ENCODE measurements around the gene TUBGCP5. TPM values are rescaled to one million over a fixed set of nuclear protein-coding genes. Genes with fewer than 3 reads are reported as not detected.

The TUBGCP5 gene
- polyA plus RNA-seq, 3 donors, result 3.7 to 7.4 (median 4.2) TPM

DNA sequence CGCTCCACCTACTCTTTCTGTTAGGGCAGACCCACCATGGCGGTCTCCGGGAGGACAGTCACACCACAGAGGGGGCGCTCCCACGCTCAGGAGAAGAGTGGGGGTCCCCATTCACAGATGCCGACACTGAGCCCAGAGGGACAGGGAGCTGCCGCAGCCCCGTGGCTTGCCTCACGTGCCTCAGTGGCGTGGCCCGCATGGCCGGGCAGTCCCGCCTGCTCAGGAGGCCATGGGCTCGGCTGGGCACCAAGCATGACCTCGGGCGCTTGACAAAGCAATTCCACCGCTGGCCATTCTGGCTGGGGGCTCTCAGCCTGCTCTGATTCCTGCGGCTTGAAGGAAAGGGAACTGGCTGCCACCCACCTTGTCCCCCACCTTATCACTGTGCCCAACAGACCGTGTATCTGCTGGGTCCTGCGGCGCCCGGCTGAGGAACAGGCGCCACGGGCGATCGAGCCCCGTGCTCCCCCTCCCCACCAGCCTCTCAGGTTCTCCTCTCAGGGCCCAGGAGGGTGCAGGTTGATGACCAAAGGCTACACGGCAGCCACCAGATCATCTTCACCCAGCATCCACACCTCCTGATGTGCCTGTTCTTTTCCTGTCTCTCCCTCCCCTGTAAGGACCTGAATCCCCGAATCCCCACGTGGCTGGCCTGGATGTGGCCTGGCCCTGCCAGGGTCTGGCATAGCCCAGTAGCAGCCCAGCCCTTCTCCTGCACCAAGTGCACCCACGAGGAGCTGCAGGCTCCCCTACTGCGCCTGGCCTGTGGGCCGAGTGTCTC, 79.9 kb downstream of the TUBGCP5 start:
- WGBS, 3 donors, result 88 to 91% (median 90%) methylated on average over 33 of the region's 33 CpGs
- H3K27ac ChIP-seq (ENCODE audit: low read depth, low read length), result no peak overlapping the region

DNA sequence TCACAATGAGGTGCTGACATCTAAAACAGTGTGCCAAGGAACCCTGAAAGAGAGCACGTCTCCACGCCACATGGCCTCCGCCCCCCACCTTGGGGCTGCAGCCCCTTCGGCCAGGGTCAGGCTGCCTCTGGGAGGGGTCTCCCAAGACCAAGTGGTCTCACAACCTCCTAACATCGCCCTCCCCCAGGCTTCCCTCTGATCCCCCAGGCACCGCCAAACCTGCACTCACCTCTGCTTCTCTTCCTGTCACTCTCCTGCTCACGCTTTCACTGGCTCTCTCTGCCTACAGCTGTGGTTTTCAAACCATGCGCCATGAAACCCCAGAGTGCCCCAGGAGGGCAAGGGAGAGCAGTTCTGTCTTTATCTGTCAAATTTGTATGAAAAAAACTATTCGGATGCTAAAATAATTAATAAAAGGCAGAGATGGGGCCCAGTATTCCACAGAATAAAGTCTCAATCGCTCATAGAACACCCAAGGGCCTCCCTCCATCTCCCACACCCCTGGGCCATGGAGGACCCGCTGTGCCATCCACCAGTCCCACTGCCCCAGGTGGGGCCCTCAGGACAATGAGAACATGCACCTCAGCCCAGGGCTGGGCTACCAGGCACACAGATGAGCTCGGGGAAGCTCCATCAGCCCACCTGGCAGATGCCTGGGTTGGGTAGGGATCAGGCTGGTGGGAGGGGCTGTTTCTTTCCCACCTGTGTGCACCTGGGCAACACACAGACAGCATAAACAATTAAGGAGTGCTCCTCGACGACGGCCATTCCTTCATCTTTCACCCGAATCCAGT, 80.7 kb downstream of the TUBGCP5 start:
- WGBS, 3 donors, result 85 to 90% (median 86%) methylated on average over 16 of the region's 16 CpGs
- no peak overlapping the region for H3K27ac ChIP-seq (ENCODE audit: low read depth, low read length)

DNA sequence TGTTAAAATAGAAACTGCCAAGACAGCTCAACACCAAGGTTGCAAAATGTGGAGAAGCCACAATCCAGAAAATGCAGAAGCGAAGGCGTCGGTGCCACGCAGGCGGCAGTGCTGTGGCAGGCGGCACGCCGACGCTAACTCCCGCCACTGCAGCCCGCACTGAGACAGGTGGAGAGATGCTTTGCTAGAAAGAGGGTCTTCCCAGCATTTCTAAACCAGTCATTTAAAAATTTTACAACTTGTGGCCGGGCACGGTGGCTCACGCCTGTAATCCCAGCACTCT, 82.5 kb downstream of the TUBGCP5 start:
- WGBS, 3 donors, result 67 to 99% (median 75%) methylated on average over 14 of the region's 14 CpGs
- H3K27ac ChIP-seq (ENCODE audit: low read depth, low read length), result no peak overlapping the region

DNA sequence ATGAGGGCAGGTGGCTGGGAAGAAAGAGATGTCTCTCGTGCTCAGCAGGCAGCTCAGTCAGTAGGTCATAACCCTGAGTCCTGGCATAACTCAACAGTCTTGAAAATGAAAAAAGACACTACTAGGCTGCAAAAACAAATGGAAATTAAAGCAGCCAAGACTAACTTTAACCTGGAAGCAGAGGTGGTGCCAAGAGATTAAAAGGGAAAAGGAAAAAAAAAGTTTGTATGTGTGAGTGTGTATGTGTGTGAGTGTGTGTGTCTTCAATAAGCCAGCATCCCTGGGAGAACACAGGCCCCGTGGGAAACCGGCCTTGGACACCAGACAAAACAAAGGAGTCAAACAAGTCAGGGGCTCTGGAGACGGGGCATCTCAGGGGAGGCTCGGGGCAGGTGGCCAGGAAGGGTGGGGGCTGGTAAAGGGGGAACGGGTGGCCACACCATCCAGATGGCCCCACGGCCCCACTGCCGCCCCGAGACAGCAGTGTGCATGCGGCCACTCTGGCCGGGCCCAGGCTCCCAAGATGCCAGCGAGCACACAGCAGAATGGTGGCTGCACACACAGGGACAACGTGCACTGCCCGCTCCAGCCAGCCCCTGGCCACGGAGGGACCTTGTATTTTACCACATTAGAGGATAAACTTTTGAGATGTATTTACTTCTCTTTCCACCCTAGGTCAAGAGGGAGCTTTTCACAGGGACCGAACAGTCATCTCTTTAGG, 83.0 kb downstream of the TUBGCP5 start:
- no peak overlapping the region for H3K27ac ChIP-seq (ENCODE audit: low read depth, low read length)
- WGBS, 3 donors, result 38 to 53% (median 46%) methylated on average over 16 of the region's 16 CpGs

DNA sequence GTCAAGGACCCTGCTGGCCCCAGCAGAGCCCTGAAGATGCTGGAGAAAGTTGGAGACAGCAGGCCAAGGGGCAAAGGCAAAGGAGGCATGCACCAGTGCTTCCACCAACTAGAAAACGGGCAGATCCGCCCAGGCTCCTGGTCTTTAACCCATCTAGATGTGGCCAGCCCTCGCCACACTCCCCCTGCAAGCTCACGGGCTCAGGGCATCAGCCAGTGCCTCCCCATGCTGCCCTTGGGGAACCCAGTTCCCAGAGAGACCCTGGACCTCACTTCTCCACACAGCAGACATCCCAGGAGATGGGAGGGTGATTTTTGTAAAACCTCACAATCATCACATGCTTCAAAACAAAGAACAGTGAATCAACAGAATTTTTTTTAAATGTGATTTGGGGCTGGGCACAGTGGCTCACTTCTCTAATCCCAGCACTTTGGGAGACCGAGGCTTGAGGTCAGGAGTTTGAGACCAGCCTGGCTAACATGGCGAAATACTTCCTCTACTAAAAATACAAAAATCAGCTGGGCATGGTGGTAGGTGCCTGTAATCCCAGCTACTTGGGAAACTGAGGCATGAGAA, 83.7 kb downstream of the TUBGCP5 start:
- H3K27ac ChIP-seq (ENCODE audit: low read depth, low read length), result no peak overlapping the region
- 68 to 84% (median 81%) methylated on average over 6 of the region's 6 CpGs for WGBS, 3 donors

DNA sequence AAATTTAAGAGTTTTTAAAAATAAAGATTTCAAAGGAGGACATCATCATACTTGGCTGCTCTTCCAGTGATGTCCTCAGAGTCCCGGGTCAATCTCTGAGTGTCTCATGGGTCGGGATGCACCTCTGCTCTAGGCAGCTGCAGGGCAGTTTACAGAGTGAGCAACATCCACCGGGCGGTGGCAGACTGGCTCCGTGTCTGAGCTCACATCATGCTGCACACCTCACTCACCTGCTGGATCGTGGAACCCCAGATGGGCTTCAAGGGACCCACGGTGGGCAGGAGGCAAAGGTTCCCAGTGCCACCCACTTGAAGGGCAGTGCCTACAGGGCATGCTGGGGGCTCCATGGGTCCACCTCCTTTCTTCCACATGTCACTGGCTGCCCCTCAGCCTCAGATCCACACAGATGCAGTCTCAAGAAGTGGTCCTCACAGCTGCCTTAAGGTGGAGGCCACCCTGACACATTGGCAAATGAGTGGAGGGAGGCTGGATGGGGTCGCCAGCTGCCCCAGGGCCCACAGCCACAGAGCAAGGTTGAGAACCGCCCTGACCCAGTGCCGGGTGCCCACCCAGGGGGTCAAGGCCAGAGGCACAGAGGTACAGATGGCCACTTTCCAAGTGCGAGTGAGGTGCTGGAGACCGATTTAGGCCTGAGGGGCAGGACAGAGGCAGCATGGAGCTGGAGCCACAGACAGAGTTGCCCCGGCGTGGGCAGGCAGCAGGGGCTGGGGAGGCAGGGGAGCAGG, 84.4 kb downstream of the TUBGCP5 start:
- H3K27ac ChIP-seq (ENCODE audit: low read depth, low read length), result no peak overlapping the region
- WGBS, 3 donors, result 53 to 82% (median 79%) methylated on average over 14 of the region's 14 CpGs

DNA sequence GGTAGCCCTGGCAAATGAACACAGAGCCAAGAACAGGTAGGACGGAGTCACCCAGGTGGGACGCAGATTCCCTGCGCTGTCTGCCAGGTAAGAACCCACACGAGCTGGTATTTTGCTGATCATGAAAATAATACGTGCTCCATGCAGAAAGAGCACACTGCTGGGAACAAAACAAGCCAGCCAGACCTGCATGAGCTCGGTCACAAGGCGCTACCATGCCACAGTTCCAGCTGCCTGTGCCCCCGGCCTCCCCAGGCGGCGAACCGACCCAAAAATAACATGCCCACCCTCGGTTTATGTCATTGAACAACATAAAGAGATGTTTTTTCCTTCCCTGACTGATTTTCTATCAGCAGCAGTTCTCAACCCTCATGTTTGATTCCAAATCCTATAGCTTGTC, 85.0 kb downstream of the TUBGCP5 start:
- H3K27ac ChIP-seq (ENCODE audit: low read depth, low read length), result no peak overlapping the region

DNA sequence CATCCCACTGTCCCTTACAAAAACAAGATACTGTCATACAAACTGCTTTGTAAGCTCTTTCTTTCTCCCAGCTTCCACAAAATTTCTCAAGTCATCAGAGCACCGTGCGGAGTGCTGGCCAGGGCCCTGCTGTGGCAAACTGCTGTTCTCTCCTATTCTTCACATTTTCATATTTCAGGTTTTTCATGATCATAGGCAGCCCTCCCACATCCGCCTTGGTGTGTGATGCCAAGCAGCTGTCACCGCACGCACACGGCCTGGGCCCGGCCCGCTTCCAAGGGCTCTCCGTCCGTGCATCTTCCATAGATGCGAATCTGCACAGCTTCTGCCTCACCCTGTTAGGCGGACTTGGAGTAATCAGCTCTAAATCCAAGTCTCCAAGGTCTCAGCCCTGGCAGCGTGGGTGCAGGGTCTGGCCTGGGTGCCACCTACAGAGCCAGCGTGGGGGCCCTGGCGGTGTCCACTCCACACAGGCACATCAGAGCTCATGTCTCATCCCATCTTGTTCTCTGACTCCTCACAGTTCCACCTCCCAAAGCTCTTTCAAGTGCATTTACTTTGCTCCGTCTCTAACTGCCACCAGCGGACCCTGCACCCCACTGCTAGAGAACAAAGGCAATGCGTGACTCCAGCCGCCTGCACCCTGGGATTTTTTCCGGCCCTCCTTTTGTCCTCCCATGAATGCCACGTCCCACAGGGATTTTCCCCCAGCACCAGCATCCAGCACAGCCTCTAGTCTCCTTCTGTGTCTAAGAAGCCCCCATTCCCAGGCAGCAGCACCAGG, 86.4 kb downstream of the TUBGCP5 start:
- 57 to 70% (median 64%) methylated on average over 21 of the region's 21 CpGs for WGBS, 3 donors
- H3K27ac ChIP-seq (ENCODE audit: low read depth, low read length), result no peak overlapping the region

More for the DNA sequence above, 85.0 kb downstream of the TUBGCP5 start:
- WGBS, 3 donors, result 87 to 89% (median 88%) methylated on average over 12 of the region's 12 CpGs

DNA sequence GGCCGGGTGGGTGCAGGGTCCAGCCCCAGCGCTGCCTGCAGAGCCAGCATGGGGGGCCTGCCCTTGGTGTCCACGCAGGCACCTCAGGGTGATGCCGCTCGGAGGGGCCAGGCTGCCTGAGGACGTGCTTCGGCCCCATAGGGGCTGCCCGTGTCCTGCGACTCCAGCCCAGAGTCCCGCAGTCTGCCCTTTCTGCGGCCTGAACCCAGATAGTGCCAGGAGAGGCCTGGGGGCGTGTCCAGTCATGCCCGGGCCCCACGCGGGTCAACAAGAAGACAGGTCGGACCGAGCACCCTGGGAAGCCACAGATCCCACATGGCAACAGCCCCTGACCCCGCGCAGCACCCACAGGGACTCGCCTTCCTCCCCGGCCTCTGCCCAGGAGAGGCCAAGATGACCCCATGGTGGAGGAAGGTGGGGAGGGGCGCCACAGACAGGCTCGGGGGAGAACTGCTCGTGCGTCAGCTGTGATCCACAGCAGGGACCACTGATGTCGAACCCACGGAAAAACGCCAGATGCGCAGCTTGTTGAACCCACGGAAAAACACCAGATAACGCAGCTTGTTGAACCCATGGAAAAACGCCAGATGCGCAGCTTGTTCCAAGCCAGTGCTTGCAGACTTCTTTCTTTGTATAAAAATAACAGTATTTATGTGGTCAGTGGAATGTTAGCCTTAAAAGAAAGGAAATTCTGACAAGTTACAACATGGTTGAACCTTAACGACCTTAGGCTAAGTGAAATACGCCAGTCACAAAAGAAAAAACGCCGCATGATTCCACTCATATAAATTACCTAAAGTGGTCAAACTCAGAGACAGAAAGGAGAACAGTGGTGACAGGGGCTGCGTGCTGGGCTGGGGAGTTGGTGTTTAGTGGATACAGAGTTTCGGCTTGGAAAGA, 87.7 kb downstream of the TUBGCP5 start:
- 67 to 87% (median 81%) methylated on average over 39 of the region's 39 CpGs for WGBS, 3 donors
- H3K27ac ChIP-seq (ENCODE audit: low read depth, low read length), result no peak overlapping the region

DNA sequence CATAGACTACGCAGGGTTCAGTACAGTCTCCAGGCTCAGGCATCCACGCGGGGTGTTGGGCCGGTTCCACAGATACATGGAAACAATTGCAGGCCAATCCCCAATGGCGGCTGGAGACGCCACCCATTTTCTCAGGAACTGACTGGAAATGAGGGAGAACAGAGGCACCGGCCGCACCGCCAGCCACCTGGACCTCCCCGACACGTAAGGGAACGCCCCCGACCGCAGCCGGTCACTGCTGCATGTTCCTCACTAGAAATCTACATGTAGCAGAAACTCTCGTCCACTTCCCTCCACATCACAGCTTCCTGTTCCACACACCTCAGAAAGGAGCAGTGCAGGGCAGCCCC, 88.4 kb downstream of the TUBGCP5 start:
- no peak overlapping the region for H3K27ac ChIP-seq (ENCODE audit: low read depth, low read length)
- WGBS, 3 donors, result 68 to 85% (median 82%) methylated on average over 16 of the region's 16 CpGs

DNA sequence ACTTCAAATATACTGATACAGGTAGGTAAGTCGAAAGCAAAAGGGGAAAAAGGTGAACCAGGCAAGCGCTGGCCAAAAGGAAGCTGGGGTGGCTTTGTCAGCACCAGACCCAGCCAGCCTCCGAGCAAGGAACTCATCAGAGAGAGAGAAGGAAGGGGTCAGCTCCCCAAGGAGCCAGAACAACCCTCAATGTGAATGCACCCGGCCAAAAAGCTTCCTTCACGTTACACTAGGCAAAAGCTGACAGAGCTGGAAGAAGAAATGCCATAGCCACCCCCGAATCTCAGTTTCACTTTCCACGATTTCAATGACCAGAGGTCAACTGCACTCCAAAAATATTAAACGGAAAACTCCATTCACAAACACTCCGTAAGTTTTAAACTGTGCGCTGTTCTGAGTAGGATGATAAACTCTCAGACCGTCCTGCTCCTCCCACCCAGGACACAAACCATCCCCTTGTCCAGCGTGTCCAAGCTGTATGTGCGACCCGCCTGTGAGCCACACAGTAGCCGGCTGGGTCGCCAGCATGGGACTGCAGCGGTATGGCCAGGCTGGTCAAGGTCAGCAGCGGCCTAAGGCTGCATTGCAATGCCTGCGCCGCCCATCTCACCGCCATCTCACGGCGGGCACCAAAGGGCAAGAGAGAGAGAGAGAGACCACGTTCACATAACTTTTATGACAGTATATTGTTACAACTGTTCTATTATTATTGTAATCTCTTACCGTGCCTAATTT, 88.9 kb downstream of the TUBGCP5 start:
- WGBS, 3 donors, result 61 to 81% (median 65%) methylated on average over 25 of the region's 25 CpGs
- no peak overlapping the region for H3K27ac ChIP-seq (ENCODE audit: low read depth, low read length)

Other genes starting within 250 kb of the TUBGCP5 start
- gene NIPA2, start 200.9 kb downstream of the TUBGCP5 start, polyA plus RNA-seq, result 10 to 100 TPM; 13.3 to 27.5 (median 16.8) TPM
- gene CYFIP1, start 59.2 kb downstream of the TUBGCP5 start, polyA plus RNA-seq, result 10 to 100 TPM; 26.5 to 52.9 (median 27.3) TPM
- not detected for gene GOLGA6L1, start 97.3 kb upstream of the TUBGCP5 start, polyA plus RNA-seq

Data from adipose tissue (tissue), 3 donors.